ENCODE measurements around the gene ATG4A. TPM values are rescaled to one million over a fixed set of nuclear protein-coding genes. Genes with fewer than 3 reads are reported as not detected.

ATG4A gene
- total RNA-seq, 1 donor from 2014 or later, result 17.4 TPM

DNA sequence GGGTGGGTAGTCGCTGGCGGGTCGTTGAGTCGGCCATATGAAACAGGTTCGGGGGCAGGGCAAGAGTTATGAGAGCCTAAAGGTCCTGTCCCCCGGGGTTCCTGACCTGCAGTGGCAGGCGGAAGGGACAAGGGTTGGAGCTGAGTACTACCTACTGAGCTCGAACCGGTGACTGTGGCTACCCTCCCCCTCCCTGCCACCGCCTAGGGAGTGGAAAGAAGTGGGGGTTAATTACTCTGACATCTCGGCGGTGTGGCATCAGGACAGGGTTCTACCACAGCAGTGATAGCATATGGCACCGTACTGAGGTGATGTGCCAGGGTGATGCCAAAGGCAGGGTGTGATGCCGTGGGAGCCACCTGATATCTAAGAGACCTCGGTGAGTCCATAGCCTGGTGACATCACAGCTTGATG lies 307 bp downstream of the ATG4A start:
- peaks cover 29% of the 10 kb centered on the region for H3K4me1 ChIP-seq
- no peaks in the 10 kb centered on the region for H3K27me3 ChIP-seq (ENCODE audit: low read depth)
- intact Hi-C loops (cut with micrococcal nuclease), result no loop called here
- peaks cover 10% of the 10 kb centered on the region for H3K36me3 ChIP-seq
- no peak for DNase-seq
- peak overlapping the region; percentile 88 for H3K27ac ChIP-seq (replicated peaks)
- peak overlapping the region; percentile 78 for H3K4me3 ChIP-seq
- H3K9me3 ChIP-seq (replicated peaks), result no peaks in the 10 kb centered on the region
- TF ChIP-seq, protein P1, sequence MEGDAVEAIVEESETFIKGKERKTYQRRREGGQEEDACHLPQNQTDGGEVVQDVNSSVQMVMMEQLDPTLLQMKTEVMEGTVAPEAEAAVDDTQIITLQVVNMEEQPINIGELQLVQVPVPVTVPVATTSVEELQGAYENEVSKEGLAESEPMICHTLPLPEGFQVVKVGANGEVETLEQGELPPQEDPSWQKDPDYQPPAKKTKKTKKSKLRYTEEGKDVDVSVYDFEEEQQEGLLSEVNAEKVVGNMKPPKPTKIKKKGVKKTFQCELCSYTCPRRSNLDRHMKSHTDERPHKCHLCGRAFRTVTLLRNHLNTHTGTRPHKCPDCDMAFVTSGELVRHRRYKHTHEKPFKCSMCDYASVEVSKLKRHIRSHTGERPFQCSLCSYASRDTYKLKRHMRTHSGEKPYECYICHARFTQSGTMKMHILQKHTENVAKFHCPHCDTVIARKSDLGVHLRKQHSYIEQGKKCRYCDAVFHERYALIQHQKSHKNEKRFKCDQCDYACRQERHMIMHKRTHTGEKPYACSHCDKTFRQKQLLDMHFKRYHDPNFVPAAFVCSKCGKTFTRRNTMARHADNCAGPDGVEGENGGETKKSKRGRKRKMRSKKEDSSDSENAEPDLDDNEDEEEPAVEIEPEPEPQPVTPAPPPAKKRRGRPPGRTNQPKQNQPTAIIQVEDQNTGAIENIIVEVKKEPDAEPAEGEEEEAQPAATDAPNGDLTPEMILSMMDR (IDR thresholded peaks at IDR 0.05; ENCODE audit: borderline replicate concordance), result no peak

DNA sequence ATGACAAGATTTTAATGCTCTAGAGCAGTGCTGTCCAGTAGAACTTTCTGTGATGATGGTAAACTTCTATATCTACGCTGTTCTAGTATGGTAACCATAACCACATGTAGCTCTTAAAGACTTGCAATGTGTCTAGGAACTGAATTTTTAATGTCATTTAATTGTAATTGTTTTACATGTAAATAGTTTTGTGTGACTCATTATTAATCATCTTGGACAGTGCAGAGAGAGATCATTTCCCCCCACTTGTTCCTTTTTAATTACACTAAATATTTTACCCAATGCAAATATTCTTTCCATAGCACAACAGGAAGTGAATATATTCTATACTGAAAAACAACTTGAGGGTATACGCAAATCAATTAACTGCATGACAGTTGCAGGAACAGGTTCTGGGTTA lies 5.8 kb downstream of the ATG4A start:
- Histone ChIP-seq H3K27me3 (ENCODE audit: low read depth) (no peaks in the 10 kb centered on the region), H3K27ac (replicated peaks) (no peak overlapping the region), H3K36me3 (no peaks in the 10 kb centered on the region), H3K4me3 (no peak overlapping the region), H3K9me3 (replicated peaks) (no peaks in the 10 kb centered on the region), H3K4me1 (peaks cover 4% of the 10 kb centered on the region)
- no peak for DNase-seq
- intact Hi-C loops (cut with micrococcal nuclease), result no loop called here
- TF ChIP-seq, protein P1 (IDR thresholded peaks at IDR 0.05; ENCODE audit: borderline replicate concordance), result no peak

DNA sequence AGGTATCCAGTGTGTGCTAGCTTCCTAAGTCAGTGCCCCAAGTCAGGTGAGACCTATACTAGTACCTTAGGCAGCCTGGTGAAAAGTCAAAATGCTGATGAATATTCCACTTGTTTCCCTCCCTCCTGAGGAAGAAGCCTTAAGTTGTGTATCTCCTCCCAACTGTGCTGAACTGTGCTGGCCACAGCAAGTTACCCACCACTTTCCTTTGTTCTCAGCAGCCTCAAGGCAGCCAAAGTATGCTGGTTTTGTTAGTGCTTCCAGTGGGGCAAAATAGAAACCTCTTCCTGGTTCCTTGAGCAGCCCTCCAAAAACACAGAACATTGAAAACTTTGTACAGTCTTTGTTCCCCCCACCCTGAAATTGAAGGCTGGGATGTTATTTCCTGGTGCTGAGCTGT lies 13.9 kb downstream of the ATG4A start:
- no peaks in the 10 kb centered on the region for H3K36me3 ChIP-seq
- H3K27ac ChIP-seq (replicated peaks), result peak overlapping the region; percentile 52
- no peaks in the 10 kb centered on the region for H3K4me1 ChIP-seq
- no peaks in the 10 kb centered on the region for H3K27me3 ChIP-seq (ENCODE audit: low read depth)
- no peak overlapping the region for H3K4me3 ChIP-seq
- TF ChIP-seq, protein P1 (IDR thresholded peaks at IDR 0.05; ENCODE audit: borderline replicate concordance), result no peak
- DNase-seq, result no peak
- peaks cover 4% of the 10 kb centered on the region for H3K9me3 ChIP-seq (replicated peaks)
- intact Hi-C loops (cut with micrococcal nuclease), result no loop called here

DNA sequence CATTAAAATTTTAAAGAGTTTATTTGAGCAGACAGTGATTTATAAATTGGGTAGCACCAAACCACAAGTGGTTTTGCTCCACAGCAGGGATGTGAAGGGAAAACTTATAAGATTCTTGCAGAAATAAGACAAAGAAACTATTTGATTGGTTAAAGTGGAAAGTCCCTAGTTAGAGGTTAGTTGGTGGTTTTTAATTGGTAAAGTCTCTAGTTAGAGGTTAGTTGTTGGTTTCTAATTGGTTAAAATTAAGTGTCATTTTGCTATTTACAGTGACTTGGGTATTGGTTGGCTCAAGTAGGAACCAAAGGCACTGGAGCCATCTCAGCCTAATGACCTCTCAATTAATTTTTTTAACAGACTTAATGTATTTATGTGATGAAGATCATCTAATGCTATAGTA lies 23.0 kb downstream of the ATG4A start:
- Histone ChIP-seq H3K36me3 (no peaks in the 10 kb centered on the region), H3K9me3 (replicated peaks) (no peaks in the 10 kb centered on the region), H3K27me3 (ENCODE audit: low read depth) (no peaks in the 10 kb centered on the region), H3K27ac (replicated peaks) (no peak overlapping the region), H3K4me1 (peaks cover 28% of the 10 kb centered on the region), H3K4me3 (no peak overlapping the region)
- intact Hi-C loops (cut with micrococcal nuclease), result no loop called here
- TF ChIP-seq, protein P1 (IDR thresholded peaks at IDR 0.05; ENCODE audit: borderline replicate concordance), result no peak
- DNase-seq, result no peak

DNA sequence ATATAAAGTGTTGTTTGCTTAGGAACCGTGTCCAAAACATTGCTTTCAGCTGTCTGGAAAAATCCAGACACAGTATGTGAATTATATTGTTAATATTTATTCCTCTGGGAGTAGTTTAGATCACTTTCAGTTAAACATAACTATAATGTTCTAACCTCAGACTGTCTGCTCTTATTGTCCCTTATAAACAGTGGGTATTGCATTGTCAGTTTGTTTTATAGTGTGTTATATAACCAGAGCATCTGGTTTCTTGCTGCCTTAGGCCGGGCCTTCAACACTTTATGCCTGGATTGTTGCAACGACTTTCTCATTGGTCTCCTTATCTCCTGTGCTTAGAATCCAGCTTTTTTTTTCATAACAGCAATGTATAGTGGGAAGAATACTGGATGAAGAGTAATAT lies 26.4 kb downstream of the ATG4A start:
- intact Hi-C loops (cut with micrococcal nuclease), result no loop called here
- TF ChIP-seq, protein P1 (IDR thresholded peaks at IDR 0.05; ENCODE audit: borderline replicate concordance), result no peak

DNA sequence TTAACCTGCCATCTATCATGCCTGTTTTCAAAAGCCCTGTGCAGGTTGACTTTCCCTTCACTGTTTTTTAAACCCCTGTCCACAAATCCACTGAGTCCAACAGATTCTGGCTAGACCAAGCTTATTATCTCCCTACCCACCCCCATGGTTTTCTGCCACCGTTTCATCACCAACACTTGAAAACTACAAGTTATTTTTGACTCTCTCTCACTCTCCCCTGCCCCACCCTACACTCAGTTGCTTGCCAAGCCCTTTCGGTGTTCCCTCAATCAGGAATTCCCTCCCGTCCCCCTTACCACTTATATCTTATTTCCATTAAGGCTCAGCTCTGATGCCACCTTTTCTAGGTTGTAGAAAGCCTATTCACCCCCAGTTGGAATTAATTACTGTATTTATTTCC lies 29.7 kb downstream of the ATG4A start:
- intact Hi-C loops (cut with micrococcal nuclease), result no loop called here
- no peaks in the 10 kb centered on the region for H3K9me3 ChIP-seq (replicated peaks)
- H3K27me3 ChIP-seq (ENCODE audit: low read depth), result no peaks in the 10 kb centered on the region
- H3K27ac ChIP-seq (replicated peaks), result peak overlapping the region; percentile 66
- H3K4me3 ChIP-seq, result no peak overlapping the region
- DNase-seq, result no peak
- TF ChIP-seq, protein P1 (IDR thresholded peaks at IDR 0.05; ENCODE audit: borderline replicate concordance), result no peak
- peaks cover 74% of the 10 kb centered on the region for H3K4me1 ChIP-seq
- no peaks in the 10 kb centered on the region for H3K36me3 ChIP-seq

More for the DNA sequence above, 26.4 kb downstream of the ATG4A start:
- H3K27me3 ChIP-seq (ENCODE audit: low read depth), result no peaks in the 10 kb centered on the region
- no peaks in the 10 kb centered on the region for H3K36me3 ChIP-seq
- H3K9me3 ChIP-seq (replicated peaks), result no peaks in the 10 kb centered on the region
- DNase-seq, result no peak
- H3K4me1 ChIP-seq, result peaks cover 58% of the 10 kb centered on the region
- no peak overlapping the region for H3K4me3 ChIP-seq
- H3K27ac ChIP-seq (replicated peaks), result no peak overlapping the region
